SKM-1 (cell line): ENCODE results near the gene GLIS2.
A peak's percentile ranks its signal among the peaks of the same experiment; 100 is the strongest.
"Not testable (repeated sequence)": the region's sequence is repeated elsewhere in the genome, so short reads cannot be mapped to it uniquely, and the experiment has no call there.

Source experiments
- DNase-seq: peaks from one replicate; lab custom pipeline; 2025; ENCODE audit not compliant: unreplicated experiment; lab: John Stamatoyannopoulos, UW

GLIS2 gene

DNA sequence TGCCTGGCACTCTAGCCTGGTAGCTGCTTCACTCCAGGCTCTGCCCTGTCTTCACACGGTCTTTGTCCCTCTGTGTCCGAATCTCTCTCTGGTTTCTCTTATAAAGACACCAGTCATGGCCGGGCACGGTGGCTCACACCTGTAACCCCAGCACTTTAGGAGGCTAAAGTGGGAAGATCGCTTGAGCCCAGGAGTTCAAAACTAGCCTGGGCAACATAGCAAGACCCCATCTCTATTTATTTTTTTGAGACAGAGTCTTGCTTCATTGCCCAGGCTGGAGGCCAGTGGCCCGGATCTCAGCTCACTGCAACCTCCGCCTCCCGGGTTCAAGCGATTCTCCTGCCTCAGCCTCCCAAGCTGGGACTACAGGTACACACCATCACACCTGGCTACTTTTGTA lies 17.8 kb downstream of the GLIS2 start:
- DNase-seq, result not testable (repeated sequence)

DNA sequence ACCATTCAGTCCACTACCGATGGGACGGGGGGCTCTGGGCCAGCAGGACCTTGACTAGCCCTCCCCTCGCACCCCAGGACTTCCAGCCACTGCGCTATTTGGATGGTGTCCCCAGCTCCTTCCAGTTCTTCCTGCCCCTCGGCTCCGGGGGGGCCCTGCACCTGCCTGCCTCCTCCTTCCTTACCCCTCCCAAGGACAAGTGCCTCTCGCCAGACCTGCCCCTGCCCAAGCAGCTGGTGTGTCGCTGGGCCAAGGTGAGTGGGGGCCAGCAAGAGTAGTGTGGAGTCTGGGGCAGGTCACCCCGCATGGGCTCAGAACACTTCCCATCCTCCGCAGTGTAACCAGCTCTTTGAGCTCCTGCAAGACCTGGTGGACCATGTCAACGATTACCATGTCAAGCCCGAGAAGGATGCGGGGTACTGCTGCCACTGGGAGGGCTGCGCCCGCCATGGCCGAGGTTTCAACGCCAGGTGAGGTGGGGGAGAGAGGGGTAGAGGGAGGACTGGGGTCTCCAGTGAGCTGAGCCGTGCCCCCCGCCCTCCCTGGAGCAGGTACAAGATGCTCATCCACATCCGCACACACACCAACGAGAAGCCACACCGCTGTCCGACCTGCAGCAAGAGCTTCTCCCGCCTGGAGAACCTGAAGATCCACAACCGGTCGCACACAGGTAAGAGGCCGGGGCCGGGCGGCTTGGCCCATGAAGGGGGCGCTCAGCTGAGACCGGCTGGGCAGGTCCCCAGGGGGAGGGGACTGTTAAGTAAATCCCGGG lies 19.0 kb downstream of the GLIS2 start:
- DNase-seq, result no peak

DNA sequence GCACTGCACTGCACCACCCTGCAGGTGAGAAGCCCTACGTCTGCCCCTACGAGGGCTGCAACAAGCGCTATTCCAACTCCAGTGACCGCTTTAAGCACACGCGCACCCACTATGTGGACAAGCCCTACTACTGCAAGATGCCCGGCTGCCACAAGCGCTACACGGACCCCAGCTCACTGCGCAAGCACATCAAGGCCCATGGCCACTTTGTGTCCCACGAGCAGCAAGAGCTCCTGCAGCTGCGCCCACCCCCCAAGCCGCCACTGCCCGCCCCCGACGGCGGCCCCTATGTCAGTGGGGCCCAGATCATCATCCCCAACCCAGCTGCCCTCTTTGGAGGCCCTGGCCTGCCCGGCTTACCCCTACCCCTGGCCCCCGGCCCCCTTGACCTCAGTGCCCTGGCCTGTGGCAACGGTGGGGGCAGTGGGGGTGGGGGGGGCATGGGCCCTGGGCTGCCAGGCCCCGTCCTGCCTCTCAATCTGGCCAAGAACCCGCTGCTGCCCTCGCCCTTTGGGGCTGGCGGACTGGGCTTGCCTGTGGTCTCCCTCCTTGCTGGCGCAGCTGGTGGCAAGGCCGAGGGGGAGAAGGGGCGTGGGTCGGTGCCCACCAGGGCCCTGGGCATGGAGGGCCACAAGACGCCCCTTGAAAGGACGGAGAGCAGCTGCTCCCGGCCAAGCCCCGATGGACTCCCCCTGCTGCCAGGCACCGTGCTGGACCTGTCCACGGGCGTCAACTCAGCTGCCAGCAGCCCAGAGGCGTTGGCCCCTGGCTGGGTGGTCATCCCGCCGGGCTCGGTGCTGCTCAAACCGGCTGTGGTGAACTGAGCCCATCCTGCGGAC lies 21.1 kb downstream of the GLIS2 start:
- no peak for DNase-seq

DNA sequence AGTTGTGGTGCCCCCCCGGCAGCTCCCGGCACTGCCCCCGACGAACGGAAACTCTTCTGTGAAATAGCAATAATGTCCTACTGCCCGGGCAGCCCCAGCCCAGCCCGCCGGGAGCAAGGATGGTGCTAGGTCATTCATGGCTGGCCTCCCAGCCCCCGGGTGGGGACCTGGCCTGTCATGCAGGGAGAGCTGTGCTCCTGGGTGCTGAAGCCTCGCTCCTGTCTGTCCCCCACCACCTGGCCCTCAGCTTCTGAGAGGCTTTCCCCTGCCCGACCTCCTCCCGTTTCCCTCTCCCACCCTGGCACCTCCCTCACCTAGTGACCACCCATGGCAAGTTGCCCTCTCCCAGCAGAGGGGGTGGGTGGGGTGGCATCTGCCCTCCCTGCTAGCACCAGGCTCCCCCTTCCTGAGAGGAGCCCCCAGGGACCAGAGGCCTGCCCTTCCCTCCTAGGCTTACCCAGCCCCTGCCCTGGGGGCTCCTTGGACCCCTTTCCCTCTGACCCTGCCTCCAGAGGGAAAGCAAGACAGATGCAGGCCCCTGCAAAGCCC lies 21.7 kb downstream of the GLIS2 start:
- no peak for DNase-seq

DNA sequence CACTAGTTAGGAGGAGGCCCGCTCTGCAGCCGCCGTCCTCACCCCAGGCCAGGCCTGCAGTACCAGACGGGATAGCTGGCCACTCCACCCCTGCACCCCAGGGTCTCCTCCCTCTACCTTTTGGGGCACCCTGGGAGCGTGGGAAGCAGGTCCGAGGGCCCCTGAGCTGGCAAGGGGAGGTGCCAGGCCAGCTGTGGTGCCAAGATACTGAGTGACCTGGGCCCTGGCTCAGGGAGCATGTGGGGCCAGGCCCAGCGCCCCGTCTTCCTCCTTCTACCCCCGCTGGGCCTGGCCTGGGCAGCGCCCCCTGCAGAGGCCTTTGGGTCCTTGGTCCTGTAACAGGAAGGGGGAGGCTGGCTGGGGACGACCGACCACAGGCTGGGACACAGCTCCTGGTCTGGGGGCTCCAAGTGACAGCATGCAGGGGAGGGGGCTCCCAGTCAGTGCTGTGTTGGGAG lies 22.3 kb downstream of the GLIS2 start:
- DNase-seq, result no peak

DNA sequence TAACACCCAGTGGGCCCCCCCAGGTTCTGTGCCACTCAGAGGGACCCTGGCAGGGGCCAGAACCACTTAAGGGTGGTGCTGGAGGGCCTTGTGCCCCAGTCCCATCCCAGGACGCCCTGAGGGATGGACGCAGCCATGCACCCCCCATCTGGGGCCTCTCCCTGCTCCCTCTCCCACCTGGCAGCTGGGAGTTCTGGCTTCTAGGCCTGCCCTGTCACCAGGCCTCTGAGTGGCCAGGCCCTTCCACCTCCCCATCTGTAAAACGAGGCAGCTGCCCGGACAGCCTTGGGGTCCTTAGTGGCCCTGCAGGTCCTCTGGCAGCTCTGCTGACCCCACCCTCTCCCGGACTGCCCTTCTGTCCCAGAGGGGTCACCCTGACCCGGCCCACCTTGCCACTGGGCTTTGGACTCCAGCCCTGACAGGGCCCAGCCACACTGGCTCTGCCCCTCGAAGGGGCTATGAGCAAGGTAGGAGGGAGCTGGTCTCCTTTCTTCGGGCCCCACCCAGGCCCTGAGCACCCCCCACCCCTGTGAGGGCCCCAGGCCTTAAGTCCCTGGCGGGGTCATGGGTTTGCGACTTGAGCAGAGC lies 22.9 kb downstream of the GLIS2 start:
- DNase-seq, result no peak

DNA sequence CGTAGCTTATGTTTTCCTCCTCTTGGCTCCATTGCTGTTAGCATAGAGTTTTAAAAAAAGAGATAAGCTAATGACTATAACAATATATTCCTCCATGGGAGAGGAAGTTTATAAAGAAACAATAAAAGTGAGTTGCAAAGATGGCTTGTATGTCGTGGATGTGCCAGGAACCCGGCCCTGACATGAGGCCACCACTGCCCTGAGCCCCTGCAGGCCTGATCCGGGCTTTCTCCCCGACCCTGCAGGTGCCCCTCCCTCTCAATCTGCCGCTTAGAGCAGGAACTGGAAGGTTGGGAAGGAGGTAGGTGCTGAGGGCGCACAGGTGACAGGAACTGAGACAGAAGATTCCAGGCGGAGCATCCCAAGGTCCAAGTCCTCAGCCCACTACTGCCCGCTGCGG lies 23.6 kb downstream of the GLIS2 start:
- no peak for DNase-seq

DNA sequence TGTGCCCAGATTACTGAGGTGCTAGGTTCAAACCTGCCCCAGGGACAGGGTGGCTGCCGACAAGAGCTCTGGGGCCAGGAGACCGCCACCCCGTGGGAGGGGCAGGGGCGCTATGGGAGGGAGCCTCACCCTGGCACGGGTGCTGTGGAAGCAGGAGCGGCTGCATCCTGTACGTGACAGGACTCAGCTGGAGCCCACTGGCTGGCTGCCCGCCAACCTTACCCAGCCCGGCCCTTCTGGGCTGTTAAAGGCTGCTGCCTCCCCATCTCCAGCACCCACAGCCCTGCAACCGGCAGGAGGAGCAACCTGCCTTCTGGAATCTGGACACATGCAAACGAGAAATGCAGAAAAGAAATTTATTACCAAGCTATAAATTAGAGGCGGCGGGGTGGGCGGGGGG lies 24.0 kb downstream of the GLIS2 start:
- DNase-seq, result no peak

DNA sequence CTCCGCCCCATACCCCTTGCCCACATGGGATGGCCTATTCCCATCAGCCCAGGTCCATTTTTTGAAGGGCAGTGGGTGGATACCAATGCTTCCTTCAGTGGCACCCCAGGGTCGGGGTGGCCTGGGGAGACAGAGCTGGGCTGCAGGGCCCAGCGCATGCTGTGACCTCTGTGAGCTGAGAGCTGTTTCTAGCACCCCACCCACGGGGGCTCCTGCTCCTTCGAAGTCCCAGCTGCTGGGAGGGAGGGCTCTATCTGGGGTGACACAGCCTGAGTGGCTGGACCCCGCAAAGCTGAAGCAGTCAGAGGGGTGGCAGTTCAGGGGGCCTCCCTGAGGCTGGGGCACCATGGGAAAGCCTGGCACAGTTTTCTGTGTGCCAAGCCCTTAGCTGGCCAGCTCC lies 24.6 kb downstream of the GLIS2 start:
- no peak for DNase-seq

DNA sequence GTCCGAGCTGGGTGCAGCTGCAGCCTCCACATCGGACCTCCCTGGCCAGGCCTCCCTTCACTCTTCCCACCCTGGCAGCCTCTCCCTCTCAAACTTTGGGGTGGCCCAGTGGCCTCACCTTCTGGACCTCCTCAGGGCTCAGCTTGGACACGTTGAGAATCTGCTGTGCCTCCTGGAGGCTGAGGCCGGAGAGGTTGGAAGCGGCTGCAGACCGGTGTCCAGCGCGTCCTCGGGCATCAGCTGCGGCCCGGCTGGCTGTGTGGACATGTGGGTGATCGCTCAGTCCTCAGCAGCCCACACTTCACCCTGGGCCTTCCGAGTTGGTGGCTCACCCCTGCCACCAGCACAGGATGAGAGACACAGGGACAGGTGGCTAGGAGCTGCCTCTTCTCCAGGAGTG lies 25.4 kb downstream of the GLIS2 start:
- no peak for DNase-seq

DNA sequence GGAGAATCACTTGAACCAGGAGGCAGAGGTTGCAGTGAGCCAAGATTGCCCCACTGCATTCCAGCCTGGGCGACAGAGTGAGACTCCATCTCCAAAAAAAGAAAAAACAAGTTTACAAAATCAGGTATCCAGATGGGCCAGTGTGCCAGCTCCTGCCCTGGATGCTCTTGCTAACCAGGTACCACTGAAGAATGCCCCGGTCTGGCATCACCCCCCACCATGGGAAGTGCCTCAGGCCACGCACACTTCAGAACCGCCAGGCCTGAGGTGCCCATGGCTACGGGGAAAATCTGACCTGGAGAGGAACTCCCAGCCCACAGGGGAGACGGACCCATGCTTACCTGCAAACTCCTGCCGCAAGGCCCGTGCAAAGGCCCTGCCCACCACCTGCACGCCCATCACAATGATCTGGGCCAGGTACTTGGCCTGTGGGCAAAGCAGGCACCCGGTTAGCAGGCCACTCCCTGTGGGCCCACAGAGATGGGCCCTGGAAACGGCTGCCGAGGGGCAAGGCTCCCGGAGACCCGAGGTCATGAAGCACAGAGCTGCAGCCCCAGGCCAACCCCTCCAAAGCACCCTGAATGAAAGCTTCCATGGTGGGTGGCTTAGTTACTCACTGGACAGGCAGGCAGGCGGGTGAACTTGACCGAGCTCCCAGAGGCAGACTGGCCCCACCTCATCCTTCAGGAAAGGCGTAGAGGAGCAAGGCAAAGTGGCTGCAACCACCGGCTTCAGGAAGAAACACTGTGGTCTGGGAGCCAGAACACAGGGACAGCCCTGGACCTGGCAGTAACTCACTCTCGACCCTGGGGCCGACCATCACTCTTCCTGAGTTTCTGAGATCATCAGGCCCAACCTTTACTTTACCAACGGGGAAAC lies 27.2 kb downstream of the GLIS2 start:
- no peak for DNase-seq

DNA sequence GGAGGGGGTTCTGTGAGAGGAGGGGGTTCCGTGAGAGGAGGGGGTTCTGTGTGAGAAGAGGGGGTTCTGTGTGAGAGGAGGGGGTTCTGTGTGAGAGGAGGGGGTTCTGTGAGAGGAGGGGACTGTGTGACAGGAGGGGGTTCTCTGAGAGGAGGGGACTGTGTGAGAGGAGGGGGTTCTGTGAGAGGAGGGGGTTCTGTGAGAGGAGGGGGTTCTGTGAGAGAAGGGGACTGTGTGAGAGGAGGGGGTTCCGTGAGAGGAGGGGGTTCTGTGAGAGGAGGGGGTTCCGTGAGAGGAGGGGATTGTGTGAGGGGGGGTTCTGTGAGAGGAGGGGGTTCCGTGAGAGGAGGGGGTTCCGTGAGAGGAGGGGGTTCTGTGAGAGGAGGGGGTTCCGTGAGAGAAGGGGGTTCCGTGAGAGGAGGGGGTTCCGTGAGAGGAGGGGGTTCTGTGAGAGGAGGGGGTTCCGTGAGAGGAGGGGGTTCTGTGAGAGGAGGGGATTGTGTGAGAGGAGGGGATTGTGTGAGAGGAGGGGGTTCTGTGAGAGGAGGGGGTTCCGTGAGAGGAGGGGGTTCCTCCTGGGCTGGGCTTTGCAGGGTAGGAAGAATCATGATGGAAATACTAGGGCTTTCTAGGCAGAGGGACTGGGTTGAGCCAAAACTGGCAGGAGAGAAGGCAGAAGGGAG lies 28.6 kb downstream of the GLIS2 start:
- not testable (repeated sequence) for DNase-seq

DNA sequence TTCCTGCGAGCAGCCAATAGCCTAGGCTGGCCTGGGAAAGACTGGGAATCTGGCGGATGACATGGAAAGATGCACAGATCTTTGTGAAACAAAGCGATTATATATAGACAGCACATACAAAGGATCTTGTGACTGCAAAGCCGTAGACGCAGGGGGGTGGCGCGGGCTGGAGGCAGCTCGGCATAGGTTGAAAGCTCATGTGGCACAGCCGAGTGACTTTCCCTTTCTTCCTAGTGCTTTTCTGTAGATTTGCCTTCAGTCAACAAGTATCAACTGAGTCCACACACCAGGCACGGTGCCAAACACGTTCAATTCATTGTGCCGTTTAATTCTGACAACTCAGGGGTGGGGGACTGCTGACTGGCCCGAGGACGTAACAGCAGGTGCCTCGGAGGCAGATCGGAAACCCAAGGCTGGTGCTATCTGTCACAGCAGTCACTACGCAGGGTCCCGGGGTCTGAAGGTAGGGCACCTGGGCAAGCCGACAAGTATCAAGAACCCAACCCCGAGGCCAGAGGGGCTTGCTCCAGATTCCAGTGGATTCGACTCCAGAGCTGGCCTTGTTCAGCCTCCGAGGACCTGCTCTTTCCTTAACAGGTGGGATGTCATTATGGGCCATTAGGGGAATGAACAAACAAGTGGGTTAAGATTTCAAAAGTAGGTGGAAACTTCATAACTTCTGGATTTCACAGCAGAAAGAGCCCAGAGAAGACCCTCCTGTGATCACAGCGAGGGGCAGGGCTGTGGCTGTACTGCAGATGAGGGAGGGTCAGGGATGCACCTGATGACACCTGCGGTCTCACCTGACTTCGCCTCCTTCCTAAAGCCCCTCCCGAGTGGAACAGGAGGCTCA lies 29.3 kb downstream of the GLIS2 start:
- no peak for DNase-seq

DNA sequence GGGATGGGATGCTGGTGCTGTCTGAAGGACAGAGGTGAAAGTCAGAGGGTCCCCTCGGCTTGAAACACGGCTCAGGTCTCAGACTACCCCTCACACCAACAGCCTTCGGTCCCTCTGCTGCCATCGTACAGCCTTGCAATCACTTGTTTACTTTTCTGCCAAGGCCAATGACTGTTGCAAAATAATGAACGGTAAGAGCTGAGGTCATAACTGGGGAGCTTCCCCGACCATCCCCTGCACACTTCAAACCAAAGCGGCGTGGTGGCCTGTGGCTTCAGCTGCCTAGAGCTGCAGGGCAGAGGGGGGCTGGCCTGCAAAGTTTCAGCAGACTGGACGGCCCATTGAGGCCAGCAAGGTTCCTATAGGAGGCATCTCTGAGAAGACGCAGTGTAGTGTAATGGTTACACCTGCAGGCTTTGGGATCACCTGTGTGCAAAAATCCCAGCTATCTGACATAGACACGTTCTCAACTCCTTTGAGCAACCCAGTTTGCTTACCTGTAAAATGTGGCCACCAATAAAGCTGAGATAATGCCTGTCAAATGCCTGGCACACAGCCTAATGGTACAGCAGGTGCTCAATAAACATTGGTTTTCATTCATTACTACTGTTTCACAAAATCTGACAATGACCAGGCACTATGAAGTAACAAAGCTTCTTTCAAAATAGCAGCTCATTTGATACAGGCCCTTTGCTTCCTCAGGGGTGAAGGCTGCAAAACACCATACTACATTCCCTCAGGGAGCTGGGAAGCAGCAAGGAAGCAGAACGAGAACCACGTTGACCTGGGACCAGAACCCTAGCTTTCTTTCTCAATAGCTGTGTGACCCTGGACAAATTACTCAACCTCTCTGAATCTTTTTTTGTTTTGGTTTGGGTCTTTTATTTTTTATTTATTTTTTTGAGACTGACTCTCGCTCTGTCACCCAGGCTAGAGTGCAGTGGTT lies 30.2 kb downstream of the GLIS2 start:
- DNase-seq, result peak; percentile 43

DNA sequence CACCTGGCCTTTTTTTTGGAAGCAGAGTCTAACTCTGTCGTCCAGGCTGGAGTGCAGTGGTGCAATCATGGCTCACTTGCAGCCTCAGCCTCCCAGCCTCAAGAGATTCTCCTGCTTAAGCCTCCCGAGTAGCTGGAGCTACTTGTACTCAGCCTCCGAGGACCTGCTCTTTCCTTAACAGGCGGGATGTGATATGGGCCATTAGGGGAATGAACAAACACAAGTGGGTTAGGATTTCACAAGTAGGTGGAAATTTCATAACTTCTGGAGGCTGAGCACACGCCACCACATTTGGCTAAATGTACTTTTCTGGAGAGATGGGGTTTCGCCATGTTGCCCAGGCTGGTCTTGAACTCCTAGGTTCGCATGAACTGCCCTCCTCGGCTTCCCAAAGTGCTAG lies 31.1 kb downstream of the GLIS2 start:
- DNase-seq, result peak; percentile 89

DNA sequence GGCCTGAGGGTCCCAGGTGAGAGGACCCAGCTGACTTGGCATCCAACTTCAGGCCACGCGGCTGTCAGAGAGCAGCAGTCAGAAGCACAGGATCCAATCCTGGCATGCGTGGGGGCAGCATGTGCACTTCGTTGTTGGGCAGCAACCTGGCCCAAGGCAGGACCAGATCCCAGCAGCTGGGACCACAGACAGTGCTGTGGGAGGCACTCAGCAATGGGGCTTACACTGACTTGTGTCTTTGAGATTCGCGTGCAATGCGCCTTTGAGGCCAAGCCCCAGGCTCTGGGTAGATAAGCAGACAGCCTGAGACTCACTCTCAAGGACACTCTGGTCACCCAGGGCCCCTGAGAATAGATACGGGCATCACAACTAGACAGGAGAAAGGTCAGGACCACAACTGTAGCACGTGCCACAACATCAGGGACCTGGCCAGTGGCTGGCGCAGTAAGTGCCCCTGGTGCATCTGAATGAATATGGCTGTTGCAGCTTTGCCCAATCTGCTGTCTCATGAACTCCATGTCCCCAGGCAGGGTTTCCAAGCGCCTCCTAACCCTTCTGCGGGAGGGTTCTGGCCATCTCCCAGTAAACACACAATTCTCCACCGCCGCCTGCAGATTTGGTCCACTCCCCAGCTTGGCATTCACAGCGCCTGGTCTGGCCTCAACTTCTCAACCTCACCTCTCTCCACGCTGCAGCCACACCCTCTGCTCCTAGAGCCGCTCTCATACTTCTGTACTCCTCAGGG lies 32.1 kb downstream of the GLIS2 start:
- DNase-seq, result no peak

DNA sequence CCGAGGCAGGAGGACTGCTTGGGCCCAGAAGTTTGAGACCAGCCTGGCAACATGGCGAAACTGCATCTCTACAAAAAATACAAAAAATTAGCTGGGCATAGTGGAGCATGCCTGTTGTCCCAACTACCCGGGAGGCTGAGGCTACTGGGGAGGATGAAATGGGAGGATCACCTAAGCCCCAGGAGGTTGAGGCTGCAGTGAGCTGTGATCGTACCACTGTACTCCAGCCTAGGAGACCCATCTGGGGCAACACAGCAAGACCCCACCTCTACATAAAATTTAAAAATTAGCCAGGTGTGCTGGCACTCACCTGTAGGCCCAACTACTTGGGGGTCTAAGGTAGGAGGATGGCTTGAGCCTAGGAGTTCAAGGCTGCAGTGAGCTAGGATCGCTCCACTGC lies 33.5 kb downstream of the GLIS2 start:
- DNase-seq, result no peak
